ENCODE data around the gene OGFR.

OGFR gene

DNA sequence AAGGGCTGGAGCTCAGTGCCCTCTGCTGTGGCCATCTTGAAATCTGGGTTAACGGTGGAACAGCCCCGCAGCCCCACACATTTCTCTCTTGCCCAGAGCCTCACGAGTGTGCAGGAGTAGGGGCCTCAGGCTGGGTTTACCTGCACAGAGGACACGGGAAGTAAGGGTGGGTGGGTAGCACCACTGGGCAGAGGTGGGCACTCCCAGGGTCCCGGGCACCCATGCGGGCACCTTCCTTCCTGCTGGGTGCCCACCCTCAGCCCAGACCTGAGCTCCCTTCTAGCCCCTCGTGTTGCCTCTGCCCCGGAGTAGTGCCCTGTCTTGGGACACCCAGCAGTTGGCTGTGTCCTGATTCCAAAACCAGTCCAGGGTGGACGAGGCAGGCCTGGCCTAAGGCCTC lies 23.4 kb downstream of the OGFR start:
- DNase-seq = no peak

DNA sequence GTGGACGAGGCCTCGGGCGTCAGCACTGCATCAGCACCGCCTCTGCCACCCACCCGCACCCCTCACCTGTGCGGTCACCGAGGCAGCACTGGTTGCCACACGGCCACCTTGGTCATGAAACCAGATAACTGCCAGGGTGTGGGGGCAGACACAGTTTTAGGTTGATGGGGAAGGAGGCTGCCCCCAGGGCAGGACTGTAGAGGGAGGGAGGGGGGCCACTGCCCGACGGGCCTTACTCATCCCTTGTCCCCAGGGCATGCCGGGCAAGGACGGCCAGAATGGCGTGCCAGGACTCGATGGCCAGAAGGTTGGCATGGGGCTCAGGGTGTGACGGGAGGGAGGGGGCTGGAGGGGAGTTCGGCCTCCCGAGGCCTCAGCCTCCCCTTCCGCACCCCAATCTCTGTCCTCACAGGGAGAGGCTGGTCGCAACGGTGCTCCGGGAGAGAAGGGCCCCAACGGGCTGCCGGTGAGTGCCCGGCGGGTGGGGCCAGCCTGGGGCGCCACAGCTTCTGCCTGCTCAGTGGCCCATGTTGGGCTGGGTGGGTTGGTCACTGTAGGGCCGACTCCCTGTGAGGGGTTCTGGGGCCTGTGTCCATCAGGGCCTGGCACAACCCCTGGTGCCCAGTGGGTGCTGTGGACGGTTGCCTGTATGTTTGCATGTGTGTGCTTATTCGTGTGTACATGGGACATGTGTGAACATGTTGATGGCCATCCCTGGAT lies 24.0 kb downstream of the OGFR start:
- DNase-seq = no peak

DNA sequence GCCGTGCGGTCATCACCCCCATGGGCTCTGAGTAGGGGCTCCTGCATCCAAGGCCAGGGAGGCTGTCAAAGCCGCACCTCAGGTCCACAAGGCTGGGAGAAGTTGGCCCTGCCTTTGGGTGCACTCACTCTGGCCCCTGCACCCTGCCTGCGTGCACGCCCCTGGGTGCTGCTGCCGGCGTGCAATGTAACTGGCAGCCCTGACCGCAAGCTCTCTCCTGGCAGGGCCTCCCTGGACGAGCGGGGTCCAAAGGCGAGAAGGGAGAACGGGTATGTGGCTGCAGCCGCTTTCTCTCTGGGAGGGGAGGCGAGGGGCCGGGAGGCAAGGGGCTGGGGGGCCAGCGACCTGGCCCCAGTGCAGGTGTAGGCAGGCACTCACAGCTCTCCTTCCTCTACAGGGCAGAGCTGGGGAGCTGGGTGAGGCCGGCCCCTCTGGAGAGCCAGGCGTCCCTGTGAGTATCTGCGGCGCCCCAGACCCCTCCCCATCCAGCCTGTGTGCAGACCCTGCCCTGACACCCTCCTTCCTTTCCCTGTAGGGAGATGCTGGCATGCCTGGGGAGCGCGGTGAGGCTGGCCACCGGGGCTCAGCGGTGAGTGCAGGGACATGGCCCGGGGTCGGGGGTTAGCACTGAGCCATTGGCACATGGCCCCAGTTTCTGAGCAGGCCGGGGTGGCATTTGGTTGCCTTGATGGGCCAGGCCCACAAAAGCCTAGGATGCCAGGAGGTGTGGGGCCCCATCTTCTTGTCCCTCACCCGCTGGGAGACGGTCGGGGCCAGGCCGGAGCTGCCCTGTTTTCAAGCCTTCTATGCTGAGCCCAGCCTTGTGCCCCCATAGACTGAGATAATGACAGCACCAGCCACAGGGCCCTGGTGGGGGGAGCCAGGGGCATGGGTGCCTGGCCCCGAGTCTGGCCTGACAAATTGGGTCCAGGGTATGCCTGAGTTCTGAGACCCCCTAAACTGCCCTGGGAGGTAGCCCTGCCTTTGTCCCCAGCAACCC lies 24.9 kb downstream of the OGFR start:
- DNase-seq = no peak

DNA sequence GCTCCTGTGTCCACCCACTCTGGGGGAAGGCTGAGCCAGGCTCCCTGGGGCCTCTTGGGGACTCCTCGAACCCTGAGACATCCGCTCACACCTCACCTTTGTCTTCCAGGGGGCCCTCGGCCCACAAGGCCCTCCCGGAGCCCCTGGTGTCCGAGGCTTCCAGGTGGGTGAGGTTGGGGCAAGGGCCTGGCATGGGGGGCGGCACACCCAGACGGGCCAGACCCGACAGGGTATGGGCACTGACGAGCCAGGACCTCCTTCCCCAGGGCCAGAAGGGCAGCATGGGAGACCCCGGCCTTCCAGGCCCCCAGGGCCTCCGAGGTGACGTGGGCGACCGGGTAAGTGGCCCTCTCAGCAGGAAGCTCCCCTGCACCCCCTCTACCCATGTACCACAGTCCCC lies 25.6 kb downstream of the OGFR start:
- no peak for DNase-seq

DNA sequence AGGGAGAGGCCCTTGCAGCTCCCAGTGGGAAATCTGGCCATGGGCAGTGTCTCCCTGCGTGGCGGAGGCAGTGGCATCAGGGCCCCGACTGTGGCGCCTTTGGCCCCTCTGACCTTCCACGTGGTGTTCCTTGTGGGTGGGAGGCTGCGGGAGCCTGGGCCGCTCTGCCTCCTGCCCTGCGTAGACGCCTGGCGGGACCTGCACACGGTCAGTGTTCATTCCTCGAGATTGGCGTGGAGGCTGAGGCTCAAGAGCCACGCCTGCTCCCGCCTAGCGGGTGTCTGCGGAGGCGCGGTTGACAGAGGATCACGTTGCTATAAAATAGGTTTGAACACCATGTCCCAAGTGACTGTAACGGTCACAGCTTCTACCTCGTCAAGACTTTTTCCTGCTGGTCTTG lies 26.2 kb downstream of the OGFR start:
- DNase-seq = no peak

DNA sequence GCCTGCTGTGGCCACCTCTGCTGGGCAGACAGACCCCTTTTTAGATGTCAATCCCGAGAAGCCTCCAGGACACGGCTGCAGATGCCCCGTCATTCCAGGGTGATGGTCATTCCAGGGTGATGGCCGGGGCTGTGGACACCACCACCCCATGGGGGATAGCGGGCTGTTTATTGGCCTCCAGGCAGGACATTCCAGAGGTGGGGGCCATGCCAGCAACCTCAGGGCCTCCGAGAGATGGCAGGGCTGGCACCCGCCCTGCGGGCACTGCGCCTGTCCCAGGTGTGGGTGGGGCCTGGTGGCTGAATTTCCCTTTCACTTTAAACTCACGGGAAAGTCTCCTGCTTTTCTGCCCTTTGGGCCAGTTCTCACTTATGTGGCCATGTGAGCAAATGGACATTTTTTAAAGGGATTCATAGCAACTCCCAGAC lies 26.7 kb downstream of the OGFR start:
- DNase-seq = peak; percentile 61

DNA sequence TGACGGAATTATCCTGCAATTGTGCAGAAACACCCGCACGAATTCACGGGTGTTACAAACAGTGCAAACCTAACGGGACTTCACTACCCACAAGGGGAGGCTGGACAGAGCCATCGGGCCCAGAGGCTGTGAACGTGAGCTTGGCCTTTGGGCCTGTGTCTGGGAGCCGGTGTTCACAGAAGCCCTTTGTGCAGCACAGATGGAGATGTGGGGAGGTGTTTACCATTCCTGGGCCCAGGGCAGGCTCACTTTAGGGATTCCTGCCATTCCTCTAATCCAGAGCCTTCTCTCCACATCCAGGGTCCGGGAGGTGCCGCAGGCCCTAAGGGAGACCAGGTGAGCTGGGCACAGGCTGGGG lies 27.2 kb downstream of the OGFR start:
- no peak for DNase-seq

DNA sequence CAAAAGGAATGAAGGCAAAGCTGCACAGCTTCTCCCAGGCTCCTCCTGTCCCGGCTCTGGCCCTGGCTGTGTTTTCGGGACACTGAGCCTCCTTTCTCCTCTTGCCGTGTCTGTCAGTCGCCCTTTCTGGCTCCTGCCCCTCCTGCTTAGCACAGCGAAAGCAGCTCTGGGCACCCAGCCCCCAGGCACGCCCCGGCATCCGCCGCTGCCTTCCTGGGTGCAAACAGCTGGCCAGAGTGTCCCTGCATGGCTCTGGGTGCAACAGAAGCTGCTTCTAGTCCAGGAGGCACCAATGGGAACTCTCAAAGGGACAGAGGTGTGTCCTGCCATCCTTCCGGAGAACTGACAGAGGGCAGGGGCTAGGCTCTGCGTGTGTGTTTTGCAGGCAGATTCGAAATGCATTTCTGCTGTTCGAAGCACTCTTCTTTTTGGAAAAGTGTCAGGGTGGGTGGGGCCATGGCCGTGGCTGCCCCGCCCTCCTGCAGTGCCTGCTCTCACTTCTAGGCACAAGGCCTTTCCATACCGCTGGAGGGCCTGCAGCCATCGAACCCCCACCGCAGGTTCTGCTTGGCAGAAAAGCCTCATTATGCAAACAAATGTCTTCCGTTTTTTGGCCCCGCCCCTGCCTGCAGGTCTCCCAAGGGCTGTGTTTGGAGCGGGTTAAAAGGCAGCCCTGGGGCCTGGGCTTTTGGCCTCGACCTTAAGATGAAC lies 27.7 kb downstream of the OGFR start:
- DNase-seq = peak; percentile 97

DNA sequence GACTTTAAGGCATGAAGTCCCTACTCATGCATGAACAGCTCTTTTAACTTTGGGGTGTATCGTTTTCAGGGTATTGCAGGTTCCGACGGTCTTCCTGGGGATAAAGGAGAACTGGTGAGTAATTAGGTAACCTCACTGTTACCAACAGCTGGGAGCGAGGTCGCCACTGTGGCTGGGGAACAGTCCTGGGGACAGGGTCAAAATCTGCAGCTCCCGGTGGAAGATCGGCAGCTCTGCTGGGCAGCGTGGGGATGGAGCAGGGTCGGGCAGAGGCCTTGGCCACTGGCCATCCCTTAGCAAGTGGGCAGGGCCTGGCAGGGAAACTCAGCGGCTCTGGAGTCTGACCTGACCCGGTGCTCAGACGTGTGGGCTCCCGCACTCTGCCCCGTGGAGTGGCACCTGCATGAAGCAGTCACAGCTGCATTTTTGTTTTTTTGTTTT lies 28.3 kb downstream of the OGFR start:
- DNase-seq = peak; percentile 67

DNA sequence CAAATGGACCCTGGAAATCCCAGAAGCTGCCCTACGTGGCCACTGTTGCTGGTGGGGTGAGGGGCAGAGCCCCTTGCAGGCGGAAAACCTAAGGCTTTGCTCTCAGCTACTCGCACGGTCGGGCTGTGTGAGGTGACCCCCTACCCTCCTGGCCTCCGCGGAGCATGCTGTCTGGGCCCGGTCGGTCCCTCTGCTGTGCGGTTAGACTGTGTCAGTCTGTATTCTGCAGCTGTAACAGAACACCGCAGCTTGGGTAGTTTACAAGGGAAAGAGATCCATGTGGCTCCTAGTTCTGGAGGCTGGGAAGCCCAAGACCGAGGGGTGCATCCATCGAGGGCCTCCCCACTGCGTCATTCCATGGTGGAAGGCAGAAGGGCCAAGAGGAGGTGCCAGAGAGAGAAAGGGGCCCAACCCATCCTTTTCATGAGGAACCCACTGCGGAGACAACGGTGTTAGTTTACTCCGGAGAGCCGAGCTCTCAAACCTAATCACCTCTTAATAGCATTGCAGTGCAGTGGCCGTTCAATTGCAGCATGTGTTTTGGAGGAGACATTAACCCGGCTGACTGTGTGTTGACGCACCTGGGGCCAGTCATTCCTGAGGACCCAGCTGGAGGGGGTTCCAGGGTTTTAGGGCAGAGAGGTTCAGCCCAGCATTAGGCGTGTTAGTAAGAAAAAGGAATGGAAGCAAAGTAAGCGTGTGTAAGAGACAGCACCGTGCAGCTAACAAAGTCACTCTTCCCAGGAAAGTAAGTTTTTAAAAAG lies 30.5 kb downstream of the OGFR start:
- DNase-seq = no peak

DNA sequence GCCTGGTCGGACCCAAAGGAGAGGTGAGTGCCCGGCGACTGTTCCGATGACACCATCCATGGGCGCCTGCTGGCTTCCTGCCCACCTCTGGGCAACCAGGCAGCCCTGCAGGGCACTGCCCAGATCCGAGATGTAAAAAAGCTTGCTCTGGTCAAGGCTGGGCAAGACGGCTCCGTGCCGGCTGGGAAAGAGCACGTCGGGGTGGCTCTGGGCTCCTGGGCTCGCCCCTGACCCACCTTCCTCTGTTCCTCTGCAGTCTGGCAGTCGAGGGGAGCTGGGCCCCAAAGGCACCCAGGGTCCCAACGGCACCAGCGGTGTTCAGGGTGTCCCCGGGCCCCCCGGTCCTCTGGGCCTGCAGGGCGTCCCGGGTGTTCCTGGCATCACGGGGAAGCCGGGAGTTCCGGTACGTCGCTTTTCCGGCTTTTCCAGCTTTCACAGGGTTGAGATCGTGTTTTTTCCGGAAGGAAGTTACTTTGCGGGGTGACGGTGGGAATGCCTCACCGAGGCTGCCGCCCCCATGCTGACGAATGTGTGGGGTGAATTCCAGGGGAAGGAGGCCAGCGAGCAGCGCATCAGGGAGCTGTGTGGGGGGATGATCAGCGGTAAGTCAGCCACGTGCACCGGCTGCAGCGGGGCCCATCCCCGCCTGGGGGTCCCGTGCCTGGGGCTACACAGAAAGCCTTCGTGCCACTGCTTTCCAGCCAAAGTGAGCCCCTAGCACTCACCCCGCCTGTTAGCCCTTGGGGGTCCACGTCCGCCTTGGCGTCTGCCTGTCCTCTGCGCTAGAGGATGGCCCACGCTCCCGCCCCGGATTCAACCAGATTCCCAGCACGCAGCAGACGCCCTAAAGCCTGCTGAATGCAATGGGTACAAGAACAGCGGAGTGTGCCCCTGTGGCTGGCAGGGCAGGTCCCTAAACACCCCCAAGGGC lies 31.6 kb downstream of the OGFR start:
- no peak for DNase-seq

DNA sequence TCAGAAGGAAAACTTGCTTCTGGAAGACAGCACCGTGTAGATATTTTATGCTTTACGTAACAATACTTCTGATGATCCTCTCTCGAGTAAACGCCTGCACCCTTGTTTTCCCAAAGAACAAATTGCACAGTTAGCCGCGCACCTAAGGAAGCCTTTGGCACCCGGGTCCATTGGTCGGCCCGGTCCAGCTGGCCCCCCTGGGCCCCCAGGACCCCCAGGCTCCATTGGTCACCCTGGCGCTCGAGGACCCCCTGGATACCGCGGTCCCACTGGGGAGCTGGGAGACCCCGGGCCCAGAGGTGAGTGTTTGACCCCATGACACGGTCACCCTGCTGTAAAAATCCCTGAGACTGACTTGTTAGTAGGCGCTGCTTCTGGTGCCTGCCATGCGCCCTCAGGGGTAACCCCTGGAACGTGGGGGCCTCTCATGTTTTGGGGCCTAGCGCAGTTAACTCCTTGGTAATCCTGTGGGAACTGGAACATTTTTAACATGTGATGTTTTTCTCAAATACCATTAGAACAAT lies 32.4 kb downstream of the OGFR start:
- DNase-seq = no peak

DNA sequence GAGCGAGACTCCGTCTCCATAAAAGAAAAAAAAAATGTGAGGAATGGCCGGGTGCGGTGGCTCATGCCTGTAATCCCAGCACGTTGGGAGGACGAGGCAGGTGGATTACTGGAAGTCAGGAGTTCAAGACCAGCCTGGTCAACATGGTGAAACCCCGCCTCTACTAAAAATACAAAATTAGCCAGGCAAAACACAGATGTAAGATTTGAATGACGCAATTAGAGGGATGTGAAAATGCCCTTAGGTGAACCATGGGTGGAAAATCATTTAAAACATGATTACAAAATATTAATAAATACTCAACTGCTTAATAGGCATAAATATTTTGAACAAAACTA lies 33.1 kb downstream of the OGFR start:
- no peak for DNase-seq

DNA sequence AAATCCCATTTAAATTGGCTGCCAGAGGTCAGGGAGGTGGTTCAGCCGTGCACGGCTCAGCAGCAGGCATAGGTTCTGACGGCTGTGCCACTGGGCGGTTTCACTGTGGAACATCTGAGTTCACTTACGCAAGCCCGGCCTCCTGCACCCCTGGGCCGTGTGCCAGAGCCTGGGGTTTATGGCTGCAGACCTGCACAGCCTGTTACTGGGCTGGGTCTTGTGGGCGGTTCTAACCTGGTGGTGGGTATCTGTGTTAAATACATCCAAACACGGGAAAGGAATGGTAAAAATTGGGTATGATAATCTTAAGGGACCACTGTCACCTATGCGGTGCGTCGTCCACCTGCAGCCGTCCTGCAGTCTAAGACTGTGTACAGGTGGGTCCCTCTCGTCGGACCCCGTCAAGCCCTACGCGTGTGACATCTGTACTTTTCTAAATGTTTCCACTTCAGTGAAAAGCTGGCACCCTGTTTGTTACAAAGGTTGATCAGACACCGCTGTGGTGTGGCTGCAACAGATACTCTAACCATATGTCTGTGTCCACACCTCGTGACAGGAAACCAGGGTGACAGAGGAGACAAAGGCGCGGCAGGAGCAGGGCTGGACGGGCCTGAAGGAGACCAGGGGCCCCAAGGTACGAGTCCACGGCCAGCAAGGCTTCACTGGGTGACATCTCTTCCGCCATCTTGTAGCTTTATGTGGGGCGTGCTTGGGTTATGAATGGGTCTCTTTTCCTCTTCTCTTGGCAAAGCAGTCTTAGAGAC lies 33.7 kb downstream of the OGFR start:
- peak; percentile 92 for DNase-seq

DNA sequence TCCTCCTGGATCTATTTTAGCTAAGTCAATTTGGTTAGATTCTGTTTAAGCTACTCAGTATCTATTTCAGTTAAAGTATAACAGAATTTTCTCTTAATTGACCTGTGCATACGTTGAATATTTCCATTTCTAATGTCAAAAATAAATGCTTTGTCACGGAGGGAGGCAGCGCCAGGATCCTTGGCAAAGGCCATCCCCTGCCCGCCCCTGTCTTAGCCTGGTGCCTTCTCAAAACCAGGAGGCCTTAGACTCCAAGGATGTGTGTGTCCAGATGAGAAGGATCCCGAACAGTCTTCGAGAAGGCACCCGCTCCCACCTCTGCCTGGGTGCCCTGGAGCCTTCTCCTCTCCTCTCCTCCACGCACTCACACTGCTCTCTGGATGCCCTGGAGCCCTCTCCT lies 34.6 kb downstream of the OGFR start:
- DNase-seq = no peak

DNA sequence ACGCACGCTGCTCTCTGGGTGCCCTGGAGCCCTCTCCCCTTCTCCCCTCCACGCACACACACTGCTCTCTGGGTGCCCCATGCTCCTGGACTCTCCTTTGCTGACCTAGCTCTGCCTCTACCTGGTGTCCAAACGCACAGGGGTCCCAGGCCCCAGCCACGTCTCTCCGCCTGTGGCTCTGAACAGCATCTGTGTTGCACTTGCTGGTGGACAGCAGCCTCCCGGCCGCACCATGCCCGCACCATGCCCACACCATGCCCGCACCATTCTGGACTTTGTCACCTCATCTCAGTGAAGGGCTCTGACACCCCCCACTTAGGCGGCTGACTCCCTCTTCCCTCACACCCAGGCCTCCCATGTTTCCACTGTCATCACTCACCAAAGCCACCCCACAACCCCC lies 35.2 kb downstream of the OGFR start:
- no peak for DNase-seq

DNA sequence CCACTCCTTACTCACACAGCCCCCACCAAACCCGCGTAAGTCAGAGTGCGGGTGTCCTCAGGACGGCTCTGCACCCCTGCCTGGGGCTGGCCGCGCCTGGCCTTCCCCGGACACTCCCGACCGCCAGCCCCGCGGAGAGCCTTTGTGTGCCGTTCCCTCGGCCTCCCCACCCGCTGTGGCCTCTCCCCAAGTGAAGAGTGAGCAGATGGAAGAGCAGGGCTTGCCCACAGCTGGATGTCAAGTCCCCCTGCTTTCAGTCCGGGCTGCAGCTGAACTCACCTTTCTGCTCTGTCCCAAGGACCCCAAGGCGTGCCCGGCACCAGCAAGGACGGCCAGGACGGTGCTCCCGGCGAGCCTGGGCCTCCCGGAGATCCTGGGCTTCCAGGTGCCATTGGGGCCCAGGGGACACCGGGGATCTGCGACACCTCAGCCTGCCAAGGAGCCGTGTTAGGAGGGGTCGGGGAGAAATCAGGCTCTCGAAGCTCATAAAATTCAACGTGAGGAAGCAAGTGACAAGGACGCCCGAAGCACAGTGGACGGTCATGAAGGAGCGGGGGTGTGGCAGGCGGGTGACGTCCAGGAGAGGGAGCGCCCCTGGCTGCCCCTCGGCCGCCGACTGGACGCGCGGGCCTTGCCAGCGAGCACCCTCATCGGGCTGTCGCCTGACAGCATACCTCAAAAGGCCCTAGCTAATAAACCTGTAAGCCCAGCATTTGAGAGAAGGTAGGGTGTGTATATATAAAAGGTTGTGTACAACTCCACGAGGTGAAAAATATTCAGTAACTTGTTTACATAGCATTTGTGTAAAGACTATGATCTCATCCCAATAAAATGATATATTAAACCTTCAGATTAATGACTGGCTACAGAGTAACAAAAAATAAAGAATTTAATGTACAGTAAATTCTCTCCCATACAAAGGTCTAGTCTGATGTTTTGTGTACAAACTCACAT lies 35.9 kb downstream of the OGFR start:
- no peak for DNase-seq

DNA sequence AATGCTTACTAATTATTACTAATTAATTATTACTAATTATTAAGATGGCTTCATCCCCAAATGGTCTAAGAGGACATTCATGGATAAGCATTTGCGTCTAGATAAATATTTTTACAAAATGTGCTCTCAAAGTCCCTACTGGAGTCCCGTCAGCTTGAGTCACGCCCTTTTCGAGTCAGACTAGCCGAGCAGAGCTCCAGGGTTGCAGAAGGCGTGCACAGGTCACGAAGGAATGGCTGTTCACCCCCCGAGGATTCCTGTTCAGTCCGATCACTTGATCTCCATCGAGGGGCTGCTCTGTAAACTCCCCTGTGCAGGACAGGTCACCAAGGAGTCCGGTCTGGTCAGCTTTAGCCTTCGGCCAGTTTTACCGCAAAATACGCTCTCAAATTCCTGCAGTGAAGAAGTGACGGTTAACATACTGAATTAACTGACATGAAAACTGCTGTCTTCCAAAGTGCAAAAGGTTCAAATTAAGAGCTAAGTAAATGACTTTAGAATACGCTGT lies 37.1 kb downstream of the OGFR start:
- no peak for DNase-seq

DNA sequence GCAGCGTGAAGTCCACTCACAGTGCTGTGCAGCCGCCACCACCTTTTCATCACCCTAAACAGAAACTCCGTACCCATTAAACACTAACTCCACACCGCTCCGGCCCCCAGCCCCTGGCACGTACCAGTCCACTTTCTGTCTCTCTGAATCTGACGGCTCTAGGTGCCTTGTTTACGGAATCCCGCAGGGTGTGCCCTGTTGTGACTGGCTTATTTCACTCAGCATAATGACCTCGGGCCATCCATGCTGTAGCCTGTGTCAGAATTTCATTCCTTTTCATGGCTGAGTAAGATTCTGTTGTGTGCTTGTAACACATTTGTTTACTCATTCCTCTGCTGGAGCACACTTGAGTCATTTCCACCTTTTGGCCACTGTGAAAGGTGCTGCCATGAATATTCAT lies 39.0 kb downstream of the OGFR start:
- DNase-seq = no peak
